Activated naive CD4-positive, alpha-beta T cell treated with Interleukin-2 at 50 U/mL for 16 hours (primary cell): Measurements from ENCODE around the gene UGT1A4.

Source experiments
- DNase-seq: peaks from one replicate; pipeline ENCODE4 v3.0.0-alpha.2; 2020

UGT1A4 gene

GRCh38 chr2:233718552-233718951, at the start of gene UGT1A4:
Gene UGT1A4 (plus strand): TSS chr2:233718736. CDS start chr2:233718821, 85 bp downstream.
- DNase-seq: no peak

- DNase-seq: no peak
Observed at GRCh38 chr2:233671290-233672161, 47.0 kb upstream of the UGT1A4 start, which contains the start of gene UGT1A9. Gene UGT1A9 (plus strand): TSS chr2:233671898. CDS start chr2:233671935, 37 bp downstream.

DNA sequence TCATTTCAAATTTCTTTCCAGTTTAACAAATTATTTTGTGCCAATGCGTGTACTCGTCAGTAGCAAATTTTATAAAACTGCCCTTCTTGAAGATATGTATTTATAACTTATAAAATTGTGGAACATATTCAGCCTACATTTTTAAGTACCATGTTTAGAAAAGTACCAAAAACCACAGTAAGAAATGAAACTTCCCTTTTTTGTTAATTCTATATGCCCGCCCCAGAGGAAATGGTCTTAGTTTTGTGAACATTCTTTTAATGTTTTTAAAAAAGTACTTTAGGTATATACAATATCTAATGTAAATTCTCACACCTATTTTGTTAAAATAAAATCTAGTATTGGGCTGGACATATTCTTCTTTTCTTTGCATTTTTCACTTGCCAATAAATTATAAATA, 45.6 kb upstream of the UGT1A4 start:
- no peak for DNase-seq

- no peak for DNase-seq
Observed at GRCh38 chr2:233673896-233674295, 44.6 kb upstream of the UGT1A4 start.

- no peak for DNase-seq
Observed at GRCh38 chr2:233674314-233674713, 44.2 kb upstream of the UGT1A4 start.

- no peak for DNase-seq
Observed at GRCh38 chr2:233674995-233675394, 43.5 kb upstream of the UGT1A4 start.

DNA sequence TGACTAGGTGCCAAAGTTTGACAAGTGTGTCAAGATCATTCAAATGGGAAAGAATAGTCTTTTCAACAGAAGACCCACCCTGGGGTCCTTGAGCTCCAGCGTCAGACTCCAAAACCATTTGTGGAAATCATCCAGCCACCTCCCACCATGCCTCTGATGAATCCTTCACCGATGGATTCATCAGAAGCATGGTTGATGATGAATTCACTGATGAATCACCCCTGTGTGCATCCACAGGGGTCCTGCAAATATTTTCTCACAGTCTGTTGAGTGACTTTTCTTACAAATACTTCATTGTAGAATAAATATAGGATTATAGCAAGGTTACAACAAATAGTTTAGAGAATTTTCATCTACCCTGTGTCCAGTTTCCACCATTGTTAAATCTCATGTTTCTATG, 42.5 kb upstream of the UGT1A4 start:
- DNase-seq: no peak

DNA sequence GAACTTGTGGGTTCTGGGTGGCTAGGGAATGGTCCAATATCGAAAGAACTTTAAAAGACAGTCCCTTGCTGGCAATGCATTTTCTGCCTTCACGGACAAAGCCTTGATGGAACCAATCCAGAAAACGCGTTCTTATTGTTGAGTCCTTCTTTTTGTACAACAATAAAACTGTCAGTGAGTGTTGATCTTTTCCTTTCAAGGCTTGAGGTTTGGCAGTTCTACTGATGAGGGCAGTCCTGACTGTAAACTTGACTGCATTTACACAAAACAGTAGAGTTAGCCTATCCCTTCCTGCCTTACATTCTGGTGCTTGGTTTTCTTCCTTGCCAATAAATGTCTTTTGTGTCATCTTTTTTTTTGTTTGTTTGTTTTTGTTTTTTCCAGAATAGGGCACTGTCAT, 39.3 kb upstream of the UGT1A4 start:
- no peak for DNase-seq

GRCh38 chr2:233680361-233681045, 38.0 kb upstream of the UGT1A4 start:
- no peak for DNase-seq

DNA sequence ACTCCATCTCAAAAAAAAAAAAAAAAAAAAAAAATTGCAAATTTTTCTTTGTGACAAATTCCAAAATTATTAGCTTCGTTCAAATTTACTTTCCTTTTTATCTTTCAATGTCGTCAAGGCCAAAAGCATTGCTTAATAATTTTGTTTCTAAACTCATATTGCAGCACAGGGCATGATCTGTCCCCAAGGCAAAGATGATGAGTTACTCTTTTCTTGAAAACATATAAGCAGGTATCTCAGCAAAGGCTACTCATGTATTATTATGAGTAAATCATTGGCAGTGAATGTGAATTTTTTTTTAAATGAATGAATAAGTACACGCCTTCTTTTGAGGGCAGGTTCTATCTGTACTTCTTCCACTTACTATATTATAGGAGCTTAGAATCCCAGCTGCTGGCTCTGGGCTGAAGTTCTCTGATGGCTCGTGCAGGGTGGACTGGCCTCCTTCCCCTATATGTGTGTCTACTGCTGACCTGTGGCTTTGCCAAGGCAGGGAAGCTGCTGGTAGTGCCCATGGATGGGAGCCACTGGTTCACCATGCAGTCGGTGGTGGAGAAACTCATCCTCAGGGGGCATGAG, 36.9 kb upstream of the UGT1A4 start, which contains the start of gene UGT1A7:
TSS of gene UGT1A7 (plus strand) at position 381 of the 579 bp plus-strand sequence. CDS start at position 418, 37 bp downstream.
- no peak for DNase-seq

DNA sequence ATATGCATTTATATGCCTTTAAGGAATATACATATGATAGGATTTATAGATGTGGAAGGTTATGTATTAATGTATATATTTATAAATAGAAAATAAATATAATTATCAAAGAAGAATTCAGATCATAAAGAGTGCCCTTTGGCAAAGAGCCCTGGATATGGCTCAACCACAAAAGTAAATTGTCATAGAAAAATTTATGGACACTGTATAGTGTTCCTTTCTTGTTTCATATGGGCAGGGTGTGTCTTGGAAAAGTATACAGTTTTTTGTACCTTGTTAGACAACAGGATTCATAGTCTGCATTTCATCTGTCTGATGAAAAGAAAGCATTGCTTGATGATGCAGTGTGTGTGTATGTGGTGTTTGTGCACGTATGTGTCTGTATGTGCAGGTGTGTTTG, 33.9 kb upstream of the UGT1A4 start:
- no peak for DNase-seq

DNA sequence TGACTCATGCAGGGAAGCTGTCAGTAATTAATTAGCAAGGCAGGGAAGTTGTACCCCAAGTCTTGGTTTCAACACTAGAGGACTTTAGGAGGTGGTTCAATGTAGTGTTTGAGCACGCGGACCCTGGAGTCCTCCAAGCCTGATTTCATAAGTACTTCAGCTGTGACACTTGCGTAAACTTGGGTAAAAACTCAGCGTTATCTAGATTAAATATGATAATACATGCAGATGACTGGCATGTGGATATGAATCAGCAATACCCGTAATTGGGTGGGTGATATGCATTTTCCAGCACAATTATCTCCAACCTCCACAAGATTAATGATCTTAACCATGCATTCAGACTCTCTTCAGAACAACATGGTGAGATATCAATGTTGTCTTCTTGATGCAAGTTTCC, 31.6 kb upstream of the UGT1A4 start:
- no peak for DNase-seq

DNA sequence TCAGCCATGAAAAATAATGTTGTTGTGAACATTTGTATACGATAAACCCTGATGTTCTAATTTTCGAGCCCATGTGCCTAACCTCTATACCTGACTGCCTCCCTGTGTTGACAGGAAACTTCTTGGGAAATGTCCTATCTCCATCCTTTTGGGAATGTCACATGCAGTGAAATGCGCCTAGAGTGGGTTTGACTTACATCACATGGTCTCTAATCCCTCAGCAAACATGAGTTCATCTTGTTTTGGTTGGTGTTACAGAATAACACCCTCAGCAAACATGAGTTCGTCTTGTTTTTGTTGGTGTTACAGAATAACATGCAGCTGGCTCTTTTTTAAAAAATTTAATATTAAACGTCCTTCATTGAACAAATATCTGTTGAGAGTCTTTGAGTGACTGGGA, 30.2 kb upstream of the UGT1A4 start:
- DNase-seq: no peak

GRCh38 chr2:233689031-233689430, 29.5 kb upstream of the UGT1A4 start:
- DNase-seq: no peak

GRCh38 chr2:233689501-233689900, 29.0 kb upstream of the UGT1A4 start:
- DNase-seq: no peak

DNA sequence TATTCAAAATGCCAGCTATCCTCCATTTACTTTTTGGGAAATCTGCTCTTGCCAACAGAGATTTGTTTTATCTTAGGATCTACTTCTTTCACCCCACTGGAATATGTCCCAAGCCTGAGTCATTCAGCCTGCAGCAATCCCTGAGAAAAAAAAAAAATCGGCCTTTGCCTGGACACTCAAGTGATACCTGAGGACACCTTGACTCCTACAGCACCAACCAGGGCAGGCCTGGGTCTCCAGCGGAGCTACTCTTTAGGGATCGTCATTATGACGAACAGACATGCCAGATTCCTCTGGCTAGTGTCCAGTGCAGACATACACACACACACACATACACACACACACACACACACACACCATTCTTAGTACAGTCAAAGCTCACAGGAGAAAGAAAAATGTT, 28.1 kb upstream of the UGT1A4 start:
- DNase-seq: no peak

DNA sequence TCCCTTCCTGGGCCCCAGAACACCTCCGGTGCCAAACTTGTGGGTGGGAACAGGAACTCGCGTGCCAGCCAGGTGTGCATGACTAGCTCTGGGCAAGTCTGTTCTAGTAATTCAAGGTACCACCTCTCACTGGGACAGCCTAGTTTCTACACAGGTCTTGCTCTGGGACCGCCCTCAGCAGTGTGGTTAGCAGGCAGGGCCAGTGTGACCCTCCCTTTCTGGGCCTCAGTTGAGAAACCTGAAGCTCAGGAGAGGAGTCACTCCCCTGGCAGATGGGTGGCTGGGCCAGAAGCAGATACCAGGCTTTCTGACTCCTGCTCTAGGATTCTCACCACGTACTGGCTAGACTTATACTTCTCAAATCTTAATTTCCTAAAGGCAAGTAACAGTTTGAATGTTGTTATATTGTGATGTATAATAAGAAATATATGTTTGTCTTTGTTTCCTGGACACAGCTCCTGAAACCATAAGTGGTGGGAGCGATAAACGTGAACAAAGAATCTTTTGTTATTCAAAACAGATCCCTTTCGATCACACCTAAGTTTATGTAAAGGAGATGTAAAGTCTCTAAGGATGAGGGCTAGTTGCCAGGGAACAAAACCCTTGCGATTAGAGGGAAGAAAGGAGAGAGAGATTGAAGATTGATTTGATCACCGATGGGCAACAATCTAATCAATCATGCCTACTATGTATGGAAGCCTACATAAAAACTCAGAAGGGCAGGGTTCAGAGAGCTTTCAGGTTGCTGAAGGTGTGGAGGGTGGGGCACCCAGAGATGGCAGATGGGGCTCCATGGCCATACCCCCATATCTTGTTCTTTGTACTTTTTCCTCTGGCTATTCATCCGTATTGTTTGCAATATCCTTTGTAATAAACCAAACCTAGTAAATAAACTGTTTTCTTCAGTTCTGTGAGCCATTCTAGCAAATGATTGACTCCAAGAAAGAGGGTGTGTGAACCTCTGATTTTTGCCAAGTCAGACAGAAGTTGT, 26.8 kb upstream of the UGT1A4 start:
- no peak for DNase-seq

GRCh38 chr2:233692648-233693047, 25.9 kb upstream of the UGT1A4 start, which contains the start of gene UGT1A6:
Gene UGT1A6 (plus strand): TSS chr2:233692890. CDS start chr2:233693005, 115 bp downstream.
- no peak for DNase-seq

- DNase-seq: no peak
Observed at GRCh38 chr2:233693963-233694362, 24.6 kb upstream of the UGT1A4 start.

- DNase-seq: no peak
Observed at GRCh38 chr2:233698740-233699139, 19.8 kb upstream of the UGT1A4 start.

DNA sequence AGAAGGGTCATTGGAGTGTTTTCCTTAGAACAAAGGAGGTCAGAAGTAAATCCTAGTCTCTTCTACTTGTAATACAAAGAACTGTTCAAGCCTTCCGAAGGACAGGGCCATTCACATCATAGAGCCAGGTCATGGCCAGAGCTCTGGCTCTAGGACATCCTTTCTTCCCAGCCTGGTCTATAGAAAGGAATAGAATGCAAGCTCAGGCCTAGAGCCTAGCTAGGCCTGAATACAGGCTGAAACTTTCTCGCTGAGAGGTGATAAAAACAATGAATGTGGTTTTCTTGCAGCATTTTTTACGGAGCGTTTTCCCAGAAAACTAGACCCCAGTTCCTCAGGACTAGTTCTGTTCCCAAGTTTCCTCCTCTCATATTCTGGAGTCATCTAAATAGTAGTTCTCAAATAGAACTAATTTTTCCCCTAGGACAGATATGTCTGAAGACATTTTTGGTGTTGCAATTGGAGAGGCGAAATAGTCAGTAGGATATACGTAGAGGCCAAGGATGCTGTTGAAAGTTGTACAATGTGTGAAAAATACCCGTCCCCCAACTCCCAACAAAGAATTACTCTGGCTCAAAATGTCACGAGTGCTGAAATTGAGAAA, 19.0 kb upstream of the UGT1A4 start:
- DNase-seq: no peak
